GM18858 (cell line): Measurements from ENCODE around the gene NUDT21.
"Not testable (repeated sequence)": the region's sequence is repeated elsewhere in the genome, so short reads cannot be mapped to it uniquely, and the experiment has no call there.

Experiments used
- ATAC-seq: cut with Tn5 transposase; IDR thresholded peaks from one replicate; pipeline ENCODE4 v1.9.1; 2021; ENCODE audit not compliant: unreplicated experiment

NUDT21 gene

GRCh38 chr16:56382459-56382858, 68.7 kb downstream of the NUDT21 start:
- no peak for ATAC-seq

GRCh38 chr16:56380778-56381485, 70.2 kb downstream of the NUDT21 start:
- ATAC-seq, result not testable (repeated sequence)
